Hepatocyte (in vitro differentiated cells): ENCODE data around the gene BRSK1.

Source experiments
- CTCF ChIP-seq: fragments of 200-600 bp; sonication (generic); IDR thresholded peaks from 2 replicates; pipeline ENCODE4 v1.5.1; 2016; ENCODE audit warnings: antibody characterized with exemption, mild to moderate bottlenecking; ENCODE audit not compliant: poor library complexity
- EZH2phosphoT487 ChIP-seq: fragments of 200-600 bp; sonication (generic); IDR thresholded peaks from one replicate; pipeline ENCODE4 v1.6.1; 2018; ENCODE audit warnings: antibody characterized with exemption, mild to moderate bottlenecking, low read depth, moderate library complexity; ENCODE audit not compliant: unreplicated experiment, severe bottlenecking

- TF ChIP-seq CTCF: no peak
- no peak for TF ChIP-seq EZH2phosphoT487
Measured at GRCh38 chr19:55299991-55300390, 16.2 kb downstream of the BRSK1 start.
